K562 (cell line): ENCODE measurements around the gene RNPEPL1. TPM values are rescaled to one million over a fixed set of nuclear protein-coding genes. Genes with fewer than 3 reads are reported as not detected.

ENCODE experiments used
- ARNT ChIP-seq, 2 experiments: fragments of 450-650 bp; IDR thresholded peaks; 2 replicates each; pipeline ENCODE4 v1.6.1; 2016; ENCODE audit warnings: mild to moderate bottlenecking in 1 of 2
- ESRRA ChIP-seq: fragments of 450-650 bp; IDR thresholded peaks from 2 replicates; pipeline ENCODE4 v1.6.1; 2014; ENCODE audit warnings: low read depth, mild to moderate bottlenecking, moderate library complexity, borderline replicate concordance
- FOXK2 ChIP-seq, 2 experiments: fragments of 450-650 bp; IDR thresholded peaks in 1 of 2; conservative IDR thresholded peaks in 1 of 2; 2 replicates each; pipeline ENCODE4 v1.6.1; 2016; ENCODE audit warnings: low read depth in 2 of 2, mild to moderate bottlenecking in 1 of 2
- JUND ChIP-seq, 2 experiments: IDR thresholded peaks; 2 replicates in 1 of 2; 3 replicates in 1 of 2; pipeline ENCODE4 v1.6.1; 2011; ENCODE audit warnings: borderline replicate concordance in 2 of 2, low read depth in 2 of 2, low read length in 2 of 2, improper control_type of control experiment in 1 of 2, missing biosample characterization in 1 of 2, missing genetic modification characterization in 1 of 2, missing genetic modification reagents in 1 of 2
- KLF10 ChIP-seq: fragments of 250-450 bp; sonication (Bioruptor Pico); IDR thresholded peaks from 2 replicates; pipeline ENCODE4 v1.6.1; 2021; ENCODE audit warnings: matching md5 sums
- MTF1 ChIP-seq: fragments of 250-450 bp; sonication (Bioruptor Pico); IDR thresholded peaks from 2 replicates; pipeline ENCODE4 v1.9.0; 2021; ENCODE audit warnings: moderate library complexity, mild to moderate bottlenecking, inconsistent platforms, borderline replicate concordance
- POLR2AphosphoS5 ChIP-seq: IDR thresholded peaks from 2 replicates; pipeline ENCODE4 v1.6.1; 2011; ENCODE audit warnings: mild to moderate bottlenecking, low read depth, low read length, moderate library complexity; ENCODE audit not compliant: control insufficient read depth, insufficient read depth
- RAD21 ChIP-seq, 2 experiments: fragments of 250-450 bp in 1 of 2; fragments of 450-650 bp in 1 of 2; sonication (Bioruptor Pico) in 1 of 2; formaldehyde crosslinking in 1 of 2; IDR thresholded peaks in 1 of 2; conservative IDR thresholded peaks in 1 of 2; 2 replicates each; pipeline versions ENCODE4 v1.4.0 to v1.8.0; 2020 to 2022; ENCODE audit warnings: mild to moderate bottlenecking in 2 of 2, moderate library complexity in 1 of 2
- SOX6 ChIP-seq: fragments of 450-650 bp; IDR thresholded peaks from 2 replicates; pipeline ENCODE4 v1.6.1; 2014; ENCODE audit warnings: mild to moderate bottlenecking
- ZNF184 ChIP-seq: sonication (generic); formaldehyde crosslinking; IDR thresholded peaks from 2 replicates; pipeline ENCODE4 v1.5.0; 2020; ENCODE audit warnings: missing genetic modification reagents
- polyA plus RNA-seq, 8 experiments: library from polyadenylated mRNA; depleted of rRNA in 4 of 8; stranded (reverse) in 5 of 8; unstranded in 3 of 8; fragments of >200 nt; fragmentation: Nextera tagmentation in 2 of 8; fragmentation: Illumina TruSeq in 1 of 8; extraction: Ambion mirVana in 2 of 8; extraction: Trizol in 1 of 8; gene quantifications; 2 replicates each; pipeline versions ENCODE4 v1.2.1 to v1.2.3, GENCODE V29; 2011 to 2014; ENCODE audit warnings: inconsistent platforms in 1 of 8, missing spikeins in 1 of 8
- total RNA-seq, 7 experiments: library from RNA; depleted of rRNA in 6 of 7; stranded (reverse); fragments of >200 nt in 6 of 7; fragmentation: Illumina TruSeq in 2 of 7; extraction: Trizol in 2 of 7; gene quantifications; 2 replicates each; pipeline versions ENCODE4 v1.2.1 to v1.2.3, GENCODE V29; 2011 to 2021; ENCODE audit warnings: low replicate concordance in 1 of 7
- TF ChIP-seq, protein P1 (sequence below): fragments of 450-650 bp; IDR thresholded peaks from one replicate; pipeline ENCODE4 v1.6.1; 2018; ENCODE audit warnings: mild to moderate bottlenecking, moderate library complexity; ENCODE audit not compliant: partially characterized antibody
- TF ChIP-seq, protein P2 (sequence below): sonication (generic); formaldehyde crosslinking; IDR thresholded peaks from 2 replicates; pipeline ENCODE4 v1.8.0; 2022; ENCODE audit warnings: mild to moderate bottlenecking, missing genetic modification reagents
- TF ChIP-seq, protein P3 (sequence below): sonication (generic); formaldehyde crosslinking; IDR thresholded peaks from 2 replicates; pipeline ENCODE4 v1.9.0; 2022; ENCODE audit warnings: mild to moderate bottlenecking, missing genetic modification reagents
- TF ChIP-seq, protein P4 (sequence below): fragments of 450-650 bp; IDR thresholded peaks from 2 replicates; pipeline ENCODE4 v1.6.1; 2016; ENCODE audit warnings: missing biosample characterization, missing genetic modification characterization
- TF ChIP-seq, protein P5 (sequence below): fragments of 450-650 bp; formaldehyde crosslinking; IDR thresholded peaks from 2 replicates; pipeline ENCODE4 v1.4.0; 2020; ENCODE audit warnings: mild to moderate bottlenecking, moderate library complexity
- TF ChIP-seq, protein P6 (sequence below): sonication (generic); formaldehyde crosslinking; IDR thresholded peaks from 2 replicates; pipeline ENCODE4 v1.8.0; 2023; ENCODE audit warnings: mild to moderate bottlenecking, missing genetic modification reagents
- TF ChIP-seq, protein P7 (sequence below): fragments of 250-450 bp; sonication (Bioruptor Pico); IDR thresholded peaks from 2 replicates; pipeline ENCODE4 v1.5.1; 2021; ENCODE audit warnings: mild to moderate bottlenecking

Gene RNPEPL1
- total and polyA plus RNA-seq, 9 of the 15 experiments (the other 6 are each of a cell fraction or from before 2014, with no cell fraction given): 0.07 to 38.7 (median 5.6) TPM

DNA sequence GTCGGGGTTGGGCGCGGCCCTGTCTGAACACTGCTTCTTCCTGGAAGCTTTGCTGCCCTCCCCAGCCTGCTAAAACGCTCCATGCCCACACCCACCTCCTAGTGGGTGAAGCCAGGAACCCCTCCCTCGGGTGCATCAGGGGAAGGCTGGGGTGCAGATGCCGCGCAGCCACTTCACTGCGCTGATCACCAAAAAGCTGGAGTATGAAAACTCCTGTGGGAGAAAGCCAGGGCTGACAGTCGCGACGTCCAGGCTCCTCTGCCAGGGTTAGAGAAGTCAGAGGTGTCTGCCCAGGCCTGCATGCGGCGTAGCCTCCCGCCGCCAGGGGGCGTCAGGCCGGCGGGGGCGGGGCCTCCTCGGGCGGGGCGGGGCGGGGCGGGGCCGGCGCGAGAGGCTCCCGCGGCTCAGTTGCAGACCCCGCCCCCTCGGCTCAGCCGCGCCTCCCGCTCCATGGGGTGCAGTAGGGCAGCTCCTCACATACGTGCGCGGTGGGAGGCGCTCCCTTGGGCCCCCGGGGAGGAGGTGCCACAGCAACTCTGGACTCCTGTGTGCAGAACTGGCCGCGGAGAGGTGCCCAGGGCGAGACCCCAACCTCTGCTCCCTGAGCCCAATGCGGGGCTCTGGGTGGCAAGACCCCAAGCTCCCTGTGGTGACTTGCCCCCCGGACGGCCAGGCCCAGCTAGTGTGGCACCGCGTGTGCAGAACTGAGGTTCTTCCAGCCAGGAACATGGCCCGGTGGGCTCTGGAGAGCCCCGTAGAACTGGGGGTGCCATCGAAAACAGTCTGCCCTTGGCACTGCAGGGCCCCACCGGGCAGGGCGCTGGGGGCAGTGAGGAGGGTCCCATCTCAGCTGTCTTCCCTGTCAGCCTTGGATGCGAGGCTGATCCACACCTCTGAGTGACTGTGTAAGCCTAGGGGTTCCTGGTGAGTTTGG lies 1.8 kb upstream of the RNPEPL1 start (continued):
- TF ChIP-seq, protein P1, sequence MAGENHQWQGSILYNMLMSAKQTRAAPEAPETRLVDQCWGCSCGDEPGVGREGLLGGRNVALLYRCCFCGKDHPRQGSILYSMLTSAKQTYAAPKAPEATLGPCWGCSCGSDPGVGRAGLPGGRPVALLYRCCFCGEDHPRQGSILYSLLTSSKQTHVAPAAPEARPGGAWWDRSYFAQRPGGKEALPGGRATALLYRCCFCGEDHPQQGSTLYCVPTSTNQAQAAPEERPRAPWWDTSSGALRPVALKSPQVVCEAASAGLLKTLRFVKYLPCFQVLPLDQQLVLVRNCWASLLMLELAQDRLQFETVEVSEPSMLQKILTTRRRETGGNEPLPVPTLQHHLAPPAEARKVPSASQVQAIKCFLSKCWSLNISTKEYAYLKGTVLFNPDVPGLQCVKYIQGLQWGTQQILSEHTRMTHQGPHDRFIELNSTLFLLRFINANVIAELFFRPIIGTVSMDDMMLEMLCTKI: no peak
- TF ChIP-seq, protein P2, sequence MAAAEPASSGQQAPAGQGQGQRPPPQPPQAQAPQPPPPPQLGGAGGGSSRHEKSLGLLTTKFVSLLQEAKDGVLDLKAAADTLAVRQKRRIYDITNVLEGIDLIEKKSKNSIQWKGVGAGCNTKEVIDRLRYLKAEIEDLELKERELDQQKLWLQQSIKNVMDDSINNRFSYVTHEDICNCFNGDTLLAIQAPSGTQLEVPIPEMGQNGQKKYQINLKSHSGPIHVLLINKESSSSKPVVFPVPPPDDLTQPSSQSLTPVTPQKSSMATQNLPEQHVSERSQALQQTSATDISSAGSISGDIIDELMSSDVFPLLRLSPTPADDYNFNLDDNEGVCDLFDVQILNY: no peak
- TF ChIP-seq ESRRA (no peak), KLF10 (CRISPR knock-in tag) (no peak), RAD21 (CRISPR knock-in tag; conservative IDR thresholded peaks at IDR 0.05 in 1 of 2, IDR thresholded peaks at IDR 0.05 in 1 of 2) (no peak), POLR2AphosphoS5 (peak; percentile 34; the same call in 1 of the 2 replicates), FOXK2 (conservative IDR thresholded peaks at IDR 0.05 in 1 of 2, IDR thresholded peaks at IDR 0.05 in 1 of 2; ENCODE audit: low read depth in 2 of 2) (no peak), ZNF184 (no peak), SOX6 (no peak), ARNT (IDR thresholded peaks at IDR 0.05) (no peak), MTF1 (CRISPR knock-in tag) (no peak), JUND (IDR thresholded peaks at IDR 0.05; ENCODE audit: borderline replicate concordance, low read depth, low read length) (no peak), JUND (tag; IDR thresholded peaks at IDR 0.05; ENCODE audit: borderline replicate concordance, low read depth, low read length) (no peak)
- TF ChIP-seq, protein P3, sequence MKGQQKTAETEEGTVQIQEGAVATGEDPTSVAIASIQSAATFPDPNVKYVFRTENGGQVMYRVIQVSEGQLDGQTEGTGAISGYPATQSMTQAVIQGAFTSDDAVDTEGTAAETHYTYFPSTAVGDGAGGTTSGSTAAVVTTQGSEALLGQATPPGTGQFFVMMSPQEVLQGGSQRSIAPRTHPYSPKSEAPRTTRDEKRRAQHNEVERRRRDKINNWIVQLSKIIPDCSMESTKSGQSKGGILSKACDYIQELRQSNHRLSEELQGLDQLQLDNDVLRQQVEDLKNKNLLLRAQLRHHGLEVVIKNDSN (CRISPR knock-in tag): no peak
- TF ChIP-seq, protein P4, sequence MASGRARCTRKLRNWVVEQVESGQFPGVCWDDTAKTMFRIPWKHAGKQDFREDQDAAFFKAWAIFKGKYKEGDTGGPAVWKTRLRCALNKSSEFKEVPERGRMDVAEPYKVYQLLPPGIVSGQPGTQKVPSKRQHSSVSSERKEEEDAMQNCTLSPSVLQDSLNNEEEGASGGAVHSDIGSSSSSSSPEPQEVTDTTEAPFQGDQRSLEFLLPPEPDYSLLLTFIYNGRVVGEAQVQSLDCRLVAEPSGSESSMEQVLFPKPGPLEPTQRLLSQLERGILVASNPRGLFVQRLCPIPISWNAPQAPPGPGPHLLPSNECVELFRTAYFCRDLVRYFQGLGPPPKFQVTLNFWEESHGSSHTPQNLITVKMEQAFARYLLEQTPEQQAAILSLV (tag): no peak
- TF ChIP-seq, protein P5, sequence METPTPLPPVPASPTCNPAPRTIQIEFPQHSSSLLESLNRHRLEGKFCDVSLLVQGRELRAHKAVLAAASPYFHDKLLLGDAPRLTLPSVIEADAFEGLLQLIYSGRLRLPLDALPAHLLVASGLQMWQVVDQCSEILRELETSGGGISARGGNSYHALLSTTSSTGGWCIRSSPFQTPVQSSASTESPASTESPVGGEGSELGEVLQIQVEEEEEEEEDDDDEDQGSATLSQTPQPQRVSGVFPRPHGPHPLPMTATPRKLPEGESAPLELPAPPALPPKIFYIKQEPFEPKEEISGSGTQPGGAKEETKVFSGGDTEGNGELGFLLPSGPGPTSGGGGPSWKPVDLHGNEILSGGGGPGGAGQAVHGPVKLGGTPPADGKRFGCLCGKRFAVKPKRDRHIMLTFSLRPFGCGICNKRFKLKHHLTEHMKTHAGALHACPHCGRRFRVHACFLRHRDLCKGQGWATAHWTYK (CRISPR knock-in tag): no peak
- TF ChIP-seq, protein P6, sequence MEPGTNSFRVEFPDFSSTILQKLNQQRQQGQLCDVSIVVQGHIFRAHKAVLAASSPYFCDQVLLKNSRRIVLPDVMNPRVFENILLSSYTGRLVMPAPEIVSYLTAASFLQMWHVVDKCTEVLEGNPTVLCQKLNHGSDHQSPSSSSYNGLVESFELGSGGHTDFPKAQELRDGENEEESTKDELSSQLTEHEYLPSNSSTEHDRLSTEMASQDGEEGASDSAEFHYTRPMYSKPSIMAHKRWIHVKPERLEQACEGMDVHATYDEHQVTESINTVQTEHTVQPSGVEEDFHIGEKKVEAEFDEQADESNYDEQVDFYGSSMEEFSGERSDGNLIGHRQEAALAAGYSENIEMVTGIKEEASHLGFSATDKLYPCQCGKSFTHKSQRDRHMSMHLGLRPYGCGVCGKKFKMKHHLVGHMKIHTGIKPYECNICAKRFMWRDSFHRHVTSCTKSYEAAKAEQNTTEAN: no peak
- TF ChIP-seq, protein P7, sequence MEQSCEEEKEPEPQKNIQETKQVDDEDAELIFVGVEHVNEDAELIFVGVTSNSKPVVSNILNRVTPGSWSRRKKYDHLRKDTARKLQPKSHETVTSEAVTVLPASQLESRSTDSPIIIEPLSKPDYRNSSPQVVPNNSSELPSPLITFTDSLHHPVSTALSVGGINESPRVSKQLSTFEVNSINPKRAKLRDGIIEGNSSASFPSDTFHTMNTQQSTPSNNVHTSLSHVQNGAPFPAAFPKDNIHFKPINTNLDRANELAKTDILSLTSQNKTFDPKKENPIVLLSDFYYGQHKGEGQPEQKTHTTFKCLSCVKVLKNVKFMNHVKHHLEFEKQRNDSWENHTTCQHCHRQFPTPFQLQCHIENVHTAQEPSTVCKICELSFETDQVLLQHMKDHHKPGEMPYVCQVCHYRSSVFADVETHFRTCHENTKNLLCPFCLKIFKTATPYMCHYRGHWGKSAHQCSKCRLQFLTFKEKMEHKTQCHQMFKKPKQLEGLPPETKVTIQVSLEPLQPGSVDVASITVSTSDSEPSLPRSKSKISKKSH (CRISPR knock-in tag): no peak
